Transverse colon (tissue), 4 donors: ENCODE measurements around the gene KLRG1. TPM values are rescaled to one million over a fixed set of nuclear protein-coding genes. Genes with fewer than 3 reads are reported as not detected.
A peak's percentile ranks its signal among the peaks of the same experiment; 100 is the strongest.

Experiments
- DNase-seq: peaks from one replicate; pipeline ENCODE4 v3.0.0-alpha.2; 2019
- H3K27ac ChIP-seq, 4 donors: fragments of 200-600 bp; sonication (generic); 2 replicates each; pipeline ENCODE4 v1.5.1; 2016 to 2018; ENCODE audit warnings: inconsistent platforms in 4 of 4
- H3K27me3 ChIP-seq: fragments of 200-600 bp; sonication (generic); 2 replicates; pipeline ENCODE4 v1.5.1; 2017; ENCODE audit warnings: inconsistent platforms
- H3K36me3 ChIP-seq, 4 donors: fragments of 200-600 bp; sonication (generic); 2 replicates each; pipeline ENCODE4 v1.5.1; 2017 to 2019; ENCODE audit warnings: inconsistent platforms in 4 of 4
- H3K4me1 ChIP-seq, 4 donors: fragments of 200-600 bp; sonication (generic); 2 replicates each; pipeline ENCODE4 v1.5.1; 2017 to 2020; ENCODE audit warnings: inconsistent platforms in 4 of 4
- H3K4me3 ChIP-seq, 4 donors: fragments of 200-600 bp; sonication (generic); 1 replicate in 1 of 4; 2 replicates in 3 of 4; pipeline versions ENCODE4 v1.5.1 to v1.6.1; 2017 to 2019; ENCODE audit warnings: inconsistent platforms in 4 of 4
- H3K9me3 ChIP-seq, 2 donors: fragments of 200-600 bp; sonication (generic); 2 replicates each; pipeline ENCODE4 v1.5.1; 2017 to 2019; ENCODE audit warnings: inconsistent platforms in 2 of 2
- EP300 ChIP-seq: sonication (generic); formaldehyde crosslinking; IDR thresholded peaks from one replicate; pipeline ENCODE4 v1.6.1; 2017; ENCODE audit warnings: antibody characterized with exemption, low read depth
- POLR2A ChIP-seq: fragments of 450-650 bp; IDR thresholded peaks from one replicate; pipeline ENCODE4 v1.6.1; 2016; ENCODE audit warnings: antibody characterized with exemption, mild to moderate bottlenecking, moderate library complexity
- POLR2AphosphoS5 ChIP-seq, 3 donors: sonication (generic); formaldehyde crosslinking; IDR thresholded peaks; one replicate each; pipeline ENCODE4 v1.6.1; 2016; ENCODE audit warnings: antibody characterized with exemption in 3 of 3
- WGBS, 2 donors: methylation state at CpG; one replicate each; pipeline ENCODE4 v1.1.5; 2018; ENCODE audit warnings: low coverage in 1 of 2; 5-methylcytosine and 5-hydroxymethylcytosine counted together
- in situ Hi-C, 4 donors: fragments of 200-750 bp; cut with MboI; loops; one replicate each; pipeline versions ENCODE4 v1.15.0 to v1.15.1; 2017; ENCODE audit warnings: low sequenced_read_pairs in 3 of 4, low pct_ligation_motif_present in 1 of 4, low pct_unique_long_range_greater_than_20kb in 1 of 4
- intact Hi-C: fragments of 100-400 bp; cut with DNase I; formaldehyde crosslinking; loops from one replicate; pipeline ENCODE4 v1.15.1; 2023; ENCODE audit warnings: low total_unique reads
- total RNA-seq, 4 donors: library from RNA; depleted of rRNA; stranded (reverse); fragments of >200 nt; gene quantifications; one replicate each; pipeline ENCODE4 v1.1.0, GENCODE V29; 2016
- TF ChIP-seq, protein P1 (sequence below), 5 experiments: fragments of 200-600 bp in 3 of 5; fragments of 450-650 bp in 2 of 5; sonication (generic) in 3 of 5; IDR thresholded peaks; 1 replicate in 2 of 5; 2 replicates in 3 of 5; pipeline ENCODE4 v1.5.1; 2016 to 2017; ENCODE audit warnings: antibody characterized with exemption in 5 of 5, inconsistent platforms in 3 of 5, mild to moderate bottlenecking in 2 of 5, moderate library complexity in 1 of 5

Gene KLRG1
- total RNA-seq, 4 donors from 2014 or later, result 1.4 to 2.5 TPM; not detected in 2

DNA sequence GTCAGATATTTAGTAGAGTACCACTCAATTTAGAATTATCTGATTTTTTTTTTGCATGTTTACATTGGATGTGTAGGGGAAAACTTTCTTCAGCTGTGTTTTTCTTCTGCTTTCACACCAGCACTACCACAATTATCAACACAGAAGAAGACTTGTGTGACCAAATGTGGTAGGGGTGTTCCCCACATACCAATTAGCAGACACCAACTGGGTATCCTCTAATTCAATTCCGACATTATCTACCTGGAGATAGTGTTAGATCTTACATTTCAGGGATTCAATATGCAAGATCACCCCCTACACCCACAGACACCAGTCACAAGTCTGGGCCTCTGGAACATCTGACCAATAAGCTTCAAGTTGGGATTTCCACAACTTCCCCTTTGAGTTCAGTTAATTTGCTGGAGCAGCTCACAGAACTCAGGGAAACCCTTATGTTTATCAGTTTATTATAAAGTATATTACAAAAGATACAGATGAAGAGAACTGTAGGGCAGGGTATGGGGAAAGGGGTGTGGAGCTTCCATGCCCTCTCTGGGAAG, 4.1 kb upstream of the KLRG1 start:
- Histone ChIP-seq H3K4me1 (peaks cover 0 to 4% (median 0%) of the 10 kb centered on the region in 4 donors), H3K36me3 (no peaks in the 10 kb centered on the region), H3K9me3 (no peaks in the 10 kb centered on the region), H3K4me3 (no peak overlapping the region), H3K27ac (no peak overlapping the region), H3K27me3 (no peaks in the 10 kb centered on the region)
- in situ Hi-C loops (no loop called here), intact Hi-C loops (no loop called here)
- no peak for TF ChIP-seq POLR2AphosphoS5 (IDR thresholded peaks at IDR 0.05)
- TF ChIP-seq POLR2A, result no peak
- no peak for TF ChIP-seq EP300
- TF ChIP-seq, protein P1, sequence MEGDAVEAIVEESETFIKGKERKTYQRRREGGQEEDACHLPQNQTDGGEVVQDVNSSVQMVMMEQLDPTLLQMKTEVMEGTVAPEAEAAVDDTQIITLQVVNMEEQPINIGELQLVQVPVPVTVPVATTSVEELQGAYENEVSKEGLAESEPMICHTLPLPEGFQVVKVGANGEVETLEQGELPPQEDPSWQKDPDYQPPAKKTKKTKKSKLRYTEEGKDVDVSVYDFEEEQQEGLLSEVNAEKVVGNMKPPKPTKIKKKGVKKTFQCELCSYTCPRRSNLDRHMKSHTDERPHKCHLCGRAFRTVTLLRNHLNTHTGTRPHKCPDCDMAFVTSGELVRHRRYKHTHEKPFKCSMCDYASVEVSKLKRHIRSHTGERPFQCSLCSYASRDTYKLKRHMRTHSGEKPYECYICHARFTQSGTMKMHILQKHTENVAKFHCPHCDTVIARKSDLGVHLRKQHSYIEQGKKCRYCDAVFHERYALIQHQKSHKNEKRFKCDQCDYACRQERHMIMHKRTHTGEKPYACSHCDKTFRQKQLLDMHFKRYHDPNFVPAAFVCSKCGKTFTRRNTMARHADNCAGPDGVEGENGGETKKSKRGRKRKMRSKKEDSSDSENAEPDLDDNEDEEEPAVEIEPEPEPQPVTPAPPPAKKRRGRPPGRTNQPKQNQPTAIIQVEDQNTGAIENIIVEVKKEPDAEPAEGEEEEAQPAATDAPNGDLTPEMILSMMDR (IDR thresholded peaks at IDR 0.05), result no peak
- 90% methylated on average over 1 of the region's 1 CpG; no CpG with 5 or more reads in 1 of the 2 donors for WGBS, 2 donors
- no peak for DNase-seq

DNA sequence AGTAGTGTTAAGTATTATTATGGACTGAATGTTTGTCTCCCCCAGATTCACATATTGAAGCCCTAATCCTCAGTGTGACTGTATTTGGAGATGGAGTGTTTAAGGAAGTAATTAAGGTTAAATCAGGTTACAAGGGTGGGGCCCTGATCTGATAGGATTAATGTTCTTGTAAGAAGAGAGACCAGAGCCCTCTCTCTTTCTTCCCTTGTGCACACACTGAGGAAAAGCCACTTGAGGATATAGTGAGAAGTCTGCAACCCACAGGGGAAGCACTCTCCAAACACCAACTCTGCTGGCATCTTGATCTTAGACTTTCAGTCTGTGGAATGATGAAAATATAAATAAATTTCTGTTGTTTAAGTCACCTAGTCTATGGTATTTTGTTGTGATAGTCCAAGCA, 2.2 kb upstream of the KLRG1 start:
- H3K4me3 ChIP-seq, result no peak overlapping the region
- no peaks in the 10 kb centered on the region for H3K9me3 ChIP-seq
- H3K27ac ChIP-seq, result no peak overlapping the region
- no peak for DNase-seq
- no peak for TF ChIP-seq POLR2AphosphoS5 (IDR thresholded peaks at IDR 0.05)
- TF ChIP-seq, protein P1 (IDR thresholded peaks at IDR 0.05), result no peak
- no peaks in the 10 kb centered on the region for H3K27me3 ChIP-seq
- intact Hi-C loops, result no loop called here
- H3K4me1 ChIP-seq, result peaks cover 0 to 4% (median 0%) of the 10 kb centered on the region in 4 donors
- H3K36me3 ChIP-seq, result no peaks in the 10 kb centered on the region
- in situ Hi-C loops, result no loop called here

DNA sequence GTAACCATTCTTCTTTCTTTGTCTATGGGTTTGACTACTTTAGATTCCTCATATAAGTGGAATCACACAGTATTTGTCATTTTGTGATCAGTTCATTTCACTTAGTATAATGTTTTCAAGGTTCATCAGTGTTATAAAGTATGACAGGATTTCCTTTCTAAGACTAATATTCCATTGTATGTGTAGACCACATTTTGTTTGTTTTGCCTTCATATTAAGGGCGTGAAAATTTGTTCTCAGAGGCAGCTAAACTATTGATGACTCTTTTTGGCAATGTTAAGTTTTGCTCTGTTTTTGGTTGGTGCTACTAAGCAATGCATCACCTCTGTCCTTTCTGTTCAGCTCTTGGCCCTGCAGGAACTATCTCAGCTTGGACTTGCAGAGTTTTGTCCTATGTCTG, 1.7 kb upstream of the KLRG1 start:
- Histone ChIP-seq H3K27ac (no peak overlapping the region), H3K4me3 (no peak overlapping the region), H3K27me3 (no peaks in the 10 kb centered on the region), H3K9me3 (no peaks in the 10 kb centered on the region), H3K36me3 (no peaks in the 10 kb centered on the region), H3K4me1 (peaks cover 0 to 4% (median 0%) of the 10 kb centered on the region in 4 donors)
- TF ChIP-seq POLR2AphosphoS5 (IDR thresholded peaks at IDR 0.05) (no peak), POLR2A (no peak), EP300 (no peak)
- TF ChIP-seq, protein P1 (IDR thresholded peaks at IDR 0.05), result no peak
- in situ Hi-C loops, result no loop called here
- 56 to 67% methylated on average over 1 of the region's 1 CpG for WGBS, 2 donors
- intact Hi-C loops, result no loop called here
- no peak for DNase-seq

DNA sequence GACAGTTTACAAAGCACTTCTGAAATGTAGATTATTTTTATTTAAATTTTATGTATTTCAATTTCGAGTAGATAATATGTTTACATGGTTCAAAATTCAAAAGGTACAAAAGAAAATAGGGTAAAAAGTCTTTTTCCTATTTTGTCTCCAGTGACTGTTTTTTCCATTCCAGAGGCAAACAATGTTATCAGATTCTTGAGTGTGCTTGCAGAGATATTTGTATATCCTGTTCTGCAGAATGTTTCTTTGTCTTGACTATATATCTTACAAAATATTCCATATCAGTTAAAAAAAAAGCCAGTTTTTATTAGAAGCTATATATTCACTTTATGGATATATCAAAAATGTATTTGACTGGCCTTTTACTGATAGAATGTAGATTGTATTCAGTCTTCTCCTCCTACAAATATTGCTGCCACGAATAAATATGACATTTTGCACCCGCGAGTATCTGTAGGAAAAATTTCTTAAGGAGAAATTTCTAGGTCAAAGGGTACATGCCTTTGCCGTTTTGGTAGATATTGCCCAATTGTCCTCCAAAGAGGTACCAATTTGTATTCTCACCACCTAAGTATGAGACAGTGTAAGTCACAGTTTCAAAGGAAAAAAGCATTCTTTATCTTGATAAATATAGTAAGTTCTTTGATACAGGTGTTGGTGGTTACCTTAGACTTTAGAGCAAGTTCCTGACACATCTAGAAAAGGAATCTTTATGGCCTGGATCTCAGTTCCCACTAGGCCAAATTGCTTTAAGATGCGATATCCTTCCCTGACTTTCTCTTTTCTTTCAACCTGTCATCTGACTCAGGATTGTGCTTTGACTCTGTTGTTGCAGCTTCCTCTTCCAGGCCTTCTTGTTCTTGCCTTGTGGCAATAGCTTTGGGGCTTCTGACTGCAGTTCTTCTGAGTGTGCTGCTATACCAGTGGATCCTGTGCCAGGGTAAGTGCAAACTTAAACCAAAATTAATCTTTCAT, 2.3 kb downstream of the KLRG1 start:
- DNase-seq, result no peak
- in situ Hi-C loops (no loop called here), intact Hi-C loops (no loop called here)
- TF ChIP-seq EP300 (no peak), POLR2A (no peak), POLR2AphosphoS5 (IDR thresholded peaks at IDR 0.05) (no peak)
- TF ChIP-seq, protein P1 (IDR thresholded peaks at IDR 0.05), result no peak
- Histone ChIP-seq H3K9me3 (no peaks in the 10 kb centered on the region), H3K36me3 (no peaks in the 10 kb centered on the region), H3K27me3 (no peaks in the 10 kb centered on the region), H3K27ac (peak overlapping the region in 1 of 4 donors; percentile 3), H3K4me1 (peaks cover 0 to 4% (median 0%) of the 10 kb centered on the region in 4 donors), H3K4me3 (no peak overlapping the region)
- WGBS, 2 donors, result 62 to 72% methylated on average over 6 of the region's 6 CpGs
